Spleen (tissue), 11 donors: ENCODE results near the gene C16orf95. TPM values are rescaled to one million over a fixed set of nuclear protein-coding genes. Genes with fewer than 3 reads are reported as not detected.

ENCODE experiments used
- DNase-seq: peaks from one replicate; pipeline ENCODE4 v3.0.0-alpha.2; 2020
- H3K27ac ChIP-seq, 8 donors: fragments of 200-600 bp; sonication (generic) in 7 of 8; 1 replicate in 4 of 8; 2 replicates in 4 of 8; pipeline versions ENCODE4 v1.5.0 to v1.8.0; 2016 to 2021; ENCODE audit warnings: inconsistent platforms in 4 of 8, mild to moderate bottlenecking in 4 of 8, moderate library complexity in 1 of 8
- H3K27me3 ChIP-seq, 7 donors: fragments of 200-600 bp; sonication (generic) in 6 of 7; replicated peaks in 1 of 7; 1 replicate in 4 of 7; 2 replicates in 3 of 7; pipeline versions ENCODE4 v1.5.0 to v1.8.0; 2016 to 2021; ENCODE audit warnings: inconsistent platforms in 3 of 7, mild to moderate bottlenecking in 1 of 7
- H3K36me3 ChIP-seq, 6 donors: fragments of 200-600 bp; sonication (generic) in 5 of 6; 1 replicate in 4 of 6; 2 replicates in 2 of 6; pipeline versions ENCODE4 v1.5.0 to v1.8.0; 2016 to 2021; ENCODE audit warnings: inconsistent platforms in 2 of 6
- H3K4me1 ChIP-seq, 6 donors: fragments of 200-600 bp; sonication (generic) in 5 of 6; 1 replicate in 3 of 6; 2 replicates in 3 of 6; pipeline versions ENCODE4 v1.5.0 to v1.8.0; 2016 to 2021; ENCODE audit warnings: inconsistent platforms in 3 of 6
- H3K4me3 ChIP-seq, 8 donors: fragments of 200-600 bp; sonication (generic) in 7 of 8; 1 replicate in 4 of 8; 2 replicates in 4 of 8; pipeline versions ENCODE4 v1.5.0 to v1.8.0; 2016 to 2021; ENCODE audit warnings: inconsistent platforms in 4 of 8, mild to moderate bottlenecking in 4 of 8, moderate library complexity in 2 of 8
- H3K9me3 ChIP-seq, 8 donors: fragments of 200-600 bp; sonication (generic) in 7 of 8; 1 replicate in 4 of 8; 2 replicates in 4 of 8; pipeline versions ENCODE4 v1.5.0 to v1.8.0; 2016 to 2021; ENCODE audit warnings: inconsistent platforms in 4 of 8
- POLR2A ChIP-seq, 3 donors: fragments of 450-650 bp; IDR thresholded peaks; one replicate each; pipeline ENCODE4 v1.5.1; 2017; ENCODE audit warnings: antibody characterized with exemption in 3 of 3, mild to moderate bottlenecking in 1 of 3
- POLR2AphosphoS5 ChIP-seq, 3 donors: sonication (generic); formaldehyde crosslinking; IDR thresholded peaks; one replicate each; pipeline ENCODE4 v1.5.1; 2017; ENCODE audit warnings: antibody characterized with exemption in 3 of 3
- WGBS, 5 donors: extraction: QIAGEN DNeasy Blood & Tissue Kit in 3 of 5; methylation state at CpG; one replicate each; pipeline versions ENCODE4 v1.1.5 to v1.1.7; 2013 to 2018; 5-methylcytosine and 5-hydroxymethylcytosine counted together
- intact Hi-C: fragments of 100-400 bp; cut with DNase I; formaldehyde crosslinking; loops from one replicate; pipeline ENCODE4 v1.15.0; 2023; ENCODE audit warnings: low total_unique reads
- polyA plus RNA-seq, 3 donors: library from polyadenylated mRNA; stranded (reverse); fragments of 200-250 nt; gene quantifications; one replicate each; pipeline ENCODE4 v1.2.1, GENCODE V29; 2013
- total RNA-seq, 7 donors: library from RNA; depleted of rRNA in 3 of 7; stranded (reverse); fragments of >200 nt in 3 of 7; fragmentation: NEBNext Ultra II Directional in 4 of 7; extraction: Animal tissue kit (Norgen Biotek cat#: 25700) in 4 of 7; gene quantifications; one replicate each; pipeline versions ENCODE4 v1.1.0 to v1.2.1, GENCODE V29; 2016 to 2021
- TF ChIP-seq, protein P1 (sequence below), 11 experiments: fragments of 200-600 bp in 7 of 11; fragments of 450-650 bp in 4 of 11; sonication (generic) in 4 of 11; IDR thresholded peaks in 8 of 11; conservative IDR thresholded peaks in 3 of 11; 1 replicate in 7 of 11; 2 replicates in 4 of 11; pipeline versions ENCODE4 v1.4.0 to v1.8.0; 2016 to 2021; ENCODE audit warnings: antibody characterized with exemption in 11 of 11, inconsistent platforms in 4 of 11, mild to moderate bottlenecking in 1 of 11
- donor health status: healthy with polysubstance abuse.
- donor health status: DM: no; HTN: no; CAD: no; lungs with moderate emphysema.
- donor health status: DM: no; HTN: no; CAD: no.
- donor health status: Bipolar disorder and iron deficiency.
- donor health status: healthy.
- donor health status: DM: no; HTN: no; CAD: no.
- donor health status: DM: yes; HTN: yes; CAD: no.

The C16orf95 gene
- total and polyA plus RNA-seq, 10 donors = 1.0 to 2.9 (median 2.1) TPM; not detected in 2

- no peak for TF ChIP-seq POLR2AphosphoS5 (IDR thresholded peaks at IDR 0.05)
- TF ChIP-seq, protein P1, sequence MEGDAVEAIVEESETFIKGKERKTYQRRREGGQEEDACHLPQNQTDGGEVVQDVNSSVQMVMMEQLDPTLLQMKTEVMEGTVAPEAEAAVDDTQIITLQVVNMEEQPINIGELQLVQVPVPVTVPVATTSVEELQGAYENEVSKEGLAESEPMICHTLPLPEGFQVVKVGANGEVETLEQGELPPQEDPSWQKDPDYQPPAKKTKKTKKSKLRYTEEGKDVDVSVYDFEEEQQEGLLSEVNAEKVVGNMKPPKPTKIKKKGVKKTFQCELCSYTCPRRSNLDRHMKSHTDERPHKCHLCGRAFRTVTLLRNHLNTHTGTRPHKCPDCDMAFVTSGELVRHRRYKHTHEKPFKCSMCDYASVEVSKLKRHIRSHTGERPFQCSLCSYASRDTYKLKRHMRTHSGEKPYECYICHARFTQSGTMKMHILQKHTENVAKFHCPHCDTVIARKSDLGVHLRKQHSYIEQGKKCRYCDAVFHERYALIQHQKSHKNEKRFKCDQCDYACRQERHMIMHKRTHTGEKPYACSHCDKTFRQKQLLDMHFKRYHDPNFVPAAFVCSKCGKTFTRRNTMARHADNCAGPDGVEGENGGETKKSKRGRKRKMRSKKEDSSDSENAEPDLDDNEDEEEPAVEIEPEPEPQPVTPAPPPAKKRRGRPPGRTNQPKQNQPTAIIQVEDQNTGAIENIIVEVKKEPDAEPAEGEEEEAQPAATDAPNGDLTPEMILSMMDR (IDR thresholded peaks at IDR 0.05 in 8 of 11, conservative IDR thresholded peaks at IDR 0.05 in 3 of 11) = no peak
- TF ChIP-seq POLR2A (IDR thresholded peaks at IDR 0.05) = no peak
- Histone ChIP-seq H3K36me3 (peaks cover 3 to 60% (median 31%) of the 10 kb centered on the region in 6 donors), H3K4me3 (no peak overlapping the region), H3K4me1 (peaks cover 5 to 26% (median 18%) of the 10 kb centered on the region in 6 donors), H3K27me3 (no peaks in the 10 kb centered on the region), H3K27ac (no peak overlapping the region), H3K9me3 (no peaks in the 10 kb centered on the region)
- DNase-seq = no peak
- intact Hi-C loops = no loop called here
- WGBS, 5 donors = 91 to 96% (median 93%) methylated on average over 20 to 21 of the region's 21 CpGs
Measured at GRCh38 chr16:87346517-87347060, 29.4 kb upstream of the C16orf95 start.

GRCh38 chr16:87345726-87346424, 28.7 kb upstream of the C16orf95 start:
- WGBS, 5 donors = 92 to 98% (median 94%) methylated on average over 28 of the region's 28 CpGs
- H3K36me3 ChIP-seq = peaks cover 3 to 67% (median 31%) of the 10 kb centered on the region in 6 donors
- TF ChIP-seq POLR2A (IDR thresholded peaks at IDR 0.05) (no peak), POLR2AphosphoS5 (IDR thresholded peaks at IDR 0.05) (no peak)
- TF ChIP-seq, protein P1 (IDR thresholded peaks at IDR 0.05 in 8 of 11, conservative IDR thresholded peaks at IDR 0.05 in 3 of 11) = no peak

DNA sequence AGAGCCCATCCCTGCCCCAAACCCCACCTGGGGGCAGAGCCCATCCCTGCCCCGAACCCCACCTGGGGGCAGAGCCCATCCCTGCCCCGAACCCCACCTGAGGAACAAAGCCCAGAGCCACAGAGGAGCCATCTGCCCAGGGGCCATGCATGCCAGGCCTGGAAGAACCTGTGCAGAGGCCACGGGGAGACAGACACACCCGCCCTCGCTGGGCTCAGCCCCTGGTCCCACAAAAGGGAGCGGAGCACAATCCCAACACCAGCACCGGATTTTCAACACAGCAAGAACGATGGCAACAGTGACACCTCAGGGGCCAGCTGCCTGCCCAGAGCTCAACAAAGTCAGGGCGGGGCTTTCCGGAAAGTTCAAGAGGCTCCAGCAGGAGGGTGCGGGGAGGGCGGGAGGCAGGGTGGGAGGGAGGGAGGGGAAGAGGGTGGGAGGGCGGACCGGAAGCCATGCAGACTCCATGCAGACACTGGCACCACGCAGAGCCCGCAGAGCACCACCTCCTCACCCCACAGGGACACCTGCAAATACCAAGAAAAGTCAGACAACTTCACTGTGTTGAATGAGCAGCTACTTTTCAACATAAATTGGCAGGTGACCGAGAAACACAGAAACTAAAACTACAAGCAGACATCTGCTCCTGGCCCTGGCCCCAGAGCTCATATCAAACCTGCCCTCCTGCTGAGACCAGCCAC, 27.9 kb upstream of the C16orf95 start:
- peak overlapping the region in 1 of 8 donors; percentile 18 for H3K4me3 ChIP-seq
- intact Hi-C loops = no loop called here
- WGBS, 5 donors = 49 to 68% (median 64%) methylated on average over 10 to 17 of the region's 17 CpGs
- H3K27ac ChIP-seq = peak overlapping the region in 4 of 8 donors; percentile 44 to 65 (median 46)
- TF ChIP-seq POLR2A (IDR thresholded peaks at IDR 0.05) (no peak), POLR2AphosphoS5 (IDR thresholded peaks at IDR 0.05) (no peak)
- TF ChIP-seq, protein P1 (IDR thresholded peaks at IDR 0.05 in 8 of 11, conservative IDR thresholded peaks at IDR 0.05 in 3 of 11) = no peak
- no peak for DNase-seq
- peaks cover 5 to 26% (median 18%) of the 10 kb centered on the region in 6 donors for H3K4me1 ChIP-seq
- no peaks in the 10 kb centered on the region for H3K27me3 ChIP-seq
- peaks cover 3 to 75% (median 31%) of the 10 kb centered on the region in 6 donors for H3K36me3 ChIP-seq
- H3K9me3 ChIP-seq = no peaks in the 10 kb centered on the region

More at GRCh38 chr16:87345726-87346424, 28.7 kb upstream of the C16orf95 start:
- H3K27ac ChIP-seq = peak overlapping the region in 4 of 8 donors; percentile 10 to 65 (median 44)
- intact Hi-C loops = no loop called here
- H3K27me3 ChIP-seq = no peaks in the 10 kb centered on the region
- no peaks in the 10 kb centered on the region for H3K9me3 ChIP-seq
- peaks cover 5 to 26% (median 18%) of the 10 kb centered on the region in 6 donors for H3K4me1 ChIP-seq
- DNase-seq = no peak
- no peak overlapping the region for H3K4me3 ChIP-seq
